ENCODE measurements around the gene TBC1D9B. TPM values are rescaled to one million over a fixed set of nuclear protein-coding genes. Genes with fewer than 3 reads are reported as not detected.

Gene TBC1D9B
- total RNA-seq, 2 experiments from 2014 or later: 64.1 to 69.2 TPM

DNA sequence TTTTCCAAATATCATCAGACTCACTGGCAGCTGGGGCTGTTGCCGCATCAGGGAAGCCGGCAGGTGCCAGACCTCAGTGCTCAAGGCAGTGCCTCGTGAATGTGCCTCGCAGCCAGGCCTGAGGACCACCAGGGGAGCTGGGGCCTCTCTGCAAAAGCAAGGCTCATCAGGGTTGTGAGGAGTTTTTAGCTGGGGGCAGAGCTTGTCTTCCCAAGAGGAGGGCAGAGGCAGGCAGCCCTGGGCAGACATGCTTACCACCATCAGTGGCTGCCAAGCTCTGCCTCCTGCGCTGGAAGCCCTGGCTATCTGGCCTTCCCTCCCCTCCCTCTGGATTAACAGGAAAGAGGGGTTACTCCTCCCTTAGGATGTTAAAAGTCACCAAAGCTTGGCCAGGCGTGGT lies 8.8 kb upstream of the TBC1D9B start:
- H3K4me3 Mint-ChIP-seq: no peak overlapping the region
- peaks cover 3% of the 10 kb centered on the region for H3K27me3 Mint-ChIP-seq
- no peak overlapping the region for H3K27ac Mint-ChIP-seq
- no peaks in the 10 kb centered on the region for H3K9me3 Mint-ChIP-seq
- POLR2A ChIA-PET: no interaction called here
- CTCF ChIA-PET: no interaction called here
- H3K36me3 Mint-ChIP-seq (ENCODE audit: low read depth): no peaks in the 10 kb centered on the region
- DNase-seq: no peak
- no peaks in the 10 kb centered on the region for H3K4me1 Mint-ChIP-seq

GRCh38 chr5:179915406-179915935 lies 7.8 kb upstream of the TBC1D9B start:
- Mint-ChIP-seq H3K36me3 (ENCODE audit: low read depth) (no peaks in the 10 kb centered on the region), H3K27ac (no peak overlapping the region), H3K9me3 (no peaks in the 10 kb centered on the region), H3K4me1 (no peaks in the 10 kb centered on the region), H3K4me3 (no peak overlapping the region), H3K27me3 (peaks cover 3% of the 10 kb centered on the region)
- POLR2A ChIA-PET: no interaction called here
- DNase-seq: no peak
- CTCF ChIA-PET: no interaction called here

DNA sequence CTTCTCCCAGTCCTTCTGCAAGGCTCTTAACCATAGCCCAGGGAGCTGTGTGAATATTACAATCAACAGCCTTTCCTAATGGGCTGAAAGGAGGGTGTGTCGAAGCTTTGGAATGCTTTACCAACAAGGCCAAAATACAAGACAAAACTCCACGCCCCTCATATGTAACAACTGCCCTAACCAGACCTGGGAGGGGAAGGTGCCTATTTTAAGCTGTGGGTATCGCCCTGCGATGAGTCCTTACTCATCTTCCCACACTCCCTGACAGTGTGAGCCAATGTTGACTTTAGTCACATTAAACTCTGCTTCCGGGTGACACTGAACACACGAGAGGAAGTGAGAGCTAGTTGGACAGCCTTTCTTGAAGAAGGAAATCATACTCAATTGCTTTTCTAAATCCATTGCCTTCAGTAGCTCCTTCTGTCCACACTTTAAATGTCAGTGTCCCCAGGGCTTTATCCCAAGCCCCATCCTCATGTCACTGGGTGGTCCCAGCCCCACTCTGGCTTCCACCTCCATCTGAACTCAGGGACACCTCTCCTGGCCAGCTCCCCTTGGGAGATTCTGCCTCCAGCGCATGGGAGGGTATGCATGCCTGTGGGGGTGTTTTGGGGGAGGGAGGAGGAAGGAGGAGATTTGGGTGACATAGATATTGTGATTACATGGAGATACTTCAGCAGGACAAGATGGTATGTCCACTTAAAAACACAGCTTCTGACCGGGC lies 6.5 kb upstream of the TBC1D9B start:
- DNase-seq: no peak
- Mint-ChIP-seq H3K27ac (no peak overlapping the region), H3K4me1 (no peaks in the 10 kb centered on the region), H3K36me3 (ENCODE audit: low read depth) (no peaks in the 10 kb centered on the region), H3K4me3 (no peak overlapping the region), H3K9me3 (no peaks in the 10 kb centered on the region), H3K27me3 (peaks cover 3% of the 10 kb centered on the region)
- POLR2A ChIA-PET: interaction anchor here (1.1 to 1.6 kb wide), 2 partner anchors 108 to 182 kb away, joined by 4 to 5 read pairs; partner anchors contain the start of gene MAML1
- CTCF ChIA-PET: interaction anchor here (1.5 kb wide), 1 partner anchor 112 kb away, joined by 5 read pairs; no protein-coding TSS in a partner anchor

GRCh38 chr5:179913461-179913860 lies 5.8 kb upstream of the TBC1D9B start:
- Mint-ChIP-seq H3K36me3 (ENCODE audit: low read depth) (no peaks in the 10 kb centered on the region), H3K4me1 (no peaks in the 10 kb centered on the region), H3K27ac (no peak overlapping the region), H3K27me3 (peaks cover 3% of the 10 kb centered on the region), H3K4me3 (no peak overlapping the region), H3K9me3 (no peaks in the 10 kb centered on the region)
- DNase-seq: no peak
- CTCF ChIA-PET: interaction anchor here (1.5 kb wide), 1 partner anchor 111 kb away, joined by 5 read pairs; no protein-coding TSS in a partner anchor
- POLR2A ChIA-PET: interaction anchor here (1.6 kb wide), 1 partner anchor 181 kb away, joined by 4 read pairs; the partner anchor contains the start of gene MAML1

- H3K27ac Mint-ChIP-seq: no peak overlapping the region
- no peaks in the 10 kb centered on the region for H3K36me3 Mint-ChIP-seq (ENCODE audit: low read depth)
- H3K4me3 Mint-ChIP-seq: no peak overlapping the region
- H3K27me3 Mint-ChIP-seq: peaks cover 3% of the 10 kb centered on the region
- ChIA-PET POLR2A (interaction anchor here (1.6 kb wide), 1 partner anchor 181 kb away, joined by 4 read pairs; the partner anchor contains the start of gene MAML1), CTCF (interaction anchor here (1.5 kb wide), 1 partner anchor 111 kb away, joined by 5 read pairs; no protein-coding TSS in a partner anchor)
- no peak for DNase-seq
- no peaks in the 10 kb centered on the region for H3K4me1 Mint-ChIP-seq
- H3K9me3 Mint-ChIP-seq: no peaks in the 10 kb centered on the region
Measured at GRCh38 chr5:179912951-179913350, 5.3 kb upstream of the TBC1D9B start.

GRCh38 chr5:179912386-179912785 lies 4.7 kb upstream of the TBC1D9B start:
- ChIA-PET POLR2A (interaction anchor here (0.6 kb wide), 1 partner anchor 609 kb away, joined by 3 read pairs; no protein-coding TSS in a partner anchor), CTCF (no interaction called here)
- no peaks in the 10 kb centered on the region for H3K36me3 Mint-ChIP-seq (ENCODE audit: low read depth)
- no peak overlapping the region for H3K27ac Mint-ChIP-seq
- H3K9me3 Mint-ChIP-seq: no peaks in the 10 kb centered on the region
- DNase-seq: no peak
- no peaks in the 10 kb centered on the region for H3K4me1 Mint-ChIP-seq
- peaks cover 3% of the 10 kb centered on the region for H3K27me3 Mint-ChIP-seq
- no peak overlapping the region for H3K4me3 Mint-ChIP-seq

DNA sequence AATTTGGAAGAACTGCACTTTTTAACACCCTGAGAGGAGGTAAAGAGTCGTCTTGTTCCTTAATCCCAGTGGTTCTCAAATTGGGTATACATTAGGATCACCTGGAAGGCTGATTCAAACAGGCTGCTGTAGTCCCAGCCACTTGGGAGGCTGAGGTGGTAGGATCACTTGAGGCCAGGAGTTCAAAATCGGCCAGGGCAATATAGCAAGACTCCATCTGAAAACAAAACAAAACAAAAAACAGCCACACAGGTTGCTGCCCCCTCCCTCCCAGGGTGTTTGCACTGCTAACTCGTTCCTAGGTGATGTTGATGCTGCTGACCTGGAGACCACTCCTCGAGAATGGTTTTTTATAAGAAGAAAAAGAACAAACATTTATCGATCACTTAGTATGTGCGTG lies 1.5 kb upstream of the TBC1D9B start:
- Mint-ChIP-seq H3K27me3 (no peaks in the 10 kb centered on the region), H3K27ac (no peak overlapping the region), H3K4me1 (peaks cover 15% of the 10 kb centered on the region), H3K9me3 (no peaks in the 10 kb centered on the region), H3K36me3 (ENCODE audit: low read depth) (peaks cover 13% of the 10 kb centered on the region), H3K4me3 (no peak overlapping the region)
- POLR2A ChIA-PET: no interaction called here
- no peak for DNase-seq
- CTCF ChIA-PET: interaction anchor here (1.1 kb wide), 1 partner anchor 107 kb away, joined by 4 read pairs; no protein-coding TSS in a partner anchor

- peaks cover 17% of the 10 kb centered on the region for H3K36me3 Mint-ChIP-seq (ENCODE audit: low read depth)
- ChIA-PET CTCF (interaction anchor here (0.6 to 3.0 kb wide), 6 partner anchors 9 to 1674 kb away, joined by 3 to 19 read pairs (median 4); no protein-coding TSS in a partner anchor), POLR2A (no interaction called here)
- peak overlapping the region; percentile 75 for H3K4me3 Mint-ChIP-seq
- peaks cover 15% of the 10 kb centered on the region for H3K4me1 Mint-ChIP-seq
- no peaks in the 10 kb centered on the region for H3K9me3 Mint-ChIP-seq
- H3K27ac Mint-ChIP-seq: no peak overlapping the region
- DNase-seq: no peak
- no peaks in the 10 kb centered on the region for H3K27me3 Mint-ChIP-seq
Measured at GRCh38 chr5:179908528-179908927, 831 bp upstream of the TBC1D9B start.

DNA sequence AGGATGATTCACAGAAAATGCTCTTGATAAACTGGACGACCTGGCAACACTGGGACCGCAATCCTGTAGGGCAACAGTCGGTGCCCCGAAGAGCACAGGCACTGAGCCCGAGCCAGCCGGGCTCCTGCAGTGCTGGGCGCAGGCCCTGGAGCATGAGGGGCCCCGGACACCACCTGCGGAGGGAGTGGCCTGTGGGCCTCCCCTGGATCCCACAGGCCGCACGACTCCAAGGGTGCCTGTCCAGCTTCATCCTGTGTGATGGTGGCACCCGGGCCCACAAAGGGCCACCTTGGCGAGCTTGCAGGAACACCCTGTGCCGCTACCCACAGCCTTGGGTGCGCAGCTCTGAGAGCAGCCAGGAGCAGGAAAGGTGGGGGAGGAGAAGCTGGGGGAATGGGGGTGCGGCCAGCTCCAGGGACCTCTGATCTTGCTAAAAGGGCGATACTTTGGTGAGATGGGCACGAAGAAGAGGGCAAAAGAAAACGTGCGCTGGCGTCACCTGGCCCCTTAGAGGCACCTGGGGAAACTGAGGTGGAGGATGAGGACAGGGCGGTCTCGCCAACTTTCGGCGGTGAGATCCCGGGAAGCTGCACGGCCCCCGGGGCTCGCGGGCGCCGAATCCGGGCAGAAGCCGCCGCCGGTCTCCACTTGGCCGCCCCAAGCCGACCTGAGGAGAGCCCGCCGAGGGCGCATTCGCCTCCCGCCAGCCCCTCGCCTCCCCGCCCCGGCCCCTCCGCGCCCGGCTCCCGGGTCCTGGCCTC lies 722 bp downstream of the TBC1D9B start:
- ChIA-PET CTCF (interaction anchor here (1.1 to 3.0 kb wide), 3 partner anchors 101 to 144 kb away, joined by 3 to 19 read pairs (median 5); no protein-coding TSS in a partner anchor), POLR2A (interaction anchor here (1.1 to 1.3 kb wide), 6 partner anchors 48 to 1703 kb away, joined by 3 to 5 read pairs (median 3); partner anchors contain the start of genes HNRNPAB, MAML1, MRNIP and SQSTM1)
- DNase-seq: peak; percentile 32
- Mint-ChIP-seq H3K4me1 (peaks cover 15% of the 10 kb centered on the region), H3K27me3 (no peaks in the 10 kb centered on the region), H3K9me3 (no peaks in the 10 kb centered on the region), H3K4me3 (peak overlapping the region; percentile 87), H3K27ac (peak overlapping the region; percentile 62), H3K36me3 (ENCODE audit: low read depth) (peaks cover 17% of the 10 kb centered on the region)

DNA sequence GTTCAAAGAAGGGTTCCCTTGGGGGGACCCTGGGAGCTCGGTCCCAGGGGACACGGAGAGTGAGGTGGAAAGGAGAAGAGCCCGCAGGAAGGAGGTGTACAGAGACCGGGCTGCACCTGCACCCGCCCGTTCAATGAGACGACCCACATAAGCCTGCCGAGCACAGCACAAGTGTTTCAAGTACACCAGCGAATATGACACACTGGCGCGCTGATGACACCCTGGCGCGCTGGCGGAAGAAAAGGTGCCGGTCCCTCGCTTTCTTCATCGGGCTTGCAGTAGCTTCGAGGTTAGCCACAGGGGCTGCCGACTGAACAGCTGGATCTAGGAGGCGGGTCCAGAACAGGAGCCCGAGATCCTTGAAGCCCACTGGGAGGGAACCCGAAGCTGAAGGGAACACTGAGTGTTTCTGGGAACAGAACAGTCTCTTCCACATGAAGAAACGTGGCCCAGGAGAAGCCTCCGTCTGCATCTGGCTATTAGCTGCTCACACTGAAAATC lies 1.4 kb downstream of the TBC1D9B start:
- Mint-ChIP-seq H3K27ac (no peak overlapping the region), H3K27me3 (no peaks in the 10 kb centered on the region), H3K36me3 (ENCODE audit: low read depth) (peaks cover 17% of the 10 kb centered on the region), H3K4me1 (peaks cover 15% of the 10 kb centered on the region), H3K9me3 (no peaks in the 10 kb centered on the region), H3K4me3 (peak overlapping the region; percentile 87)
- ChIA-PET CTCF (interaction anchor here (1.1 to 3.0 kb wide), 4 partner anchors 10 to 143 kb away, joined by 3 to 19 read pairs (median 4); no protein-coding TSS in a partner anchor), POLR2A (interaction anchor here (1.0 to 1.3 kb wide), 7 partner anchors 48 to 1702 kb away, joined by 3 to 5 read pairs (median 3); partner anchors contain the start of genes HNRNPAB, MAML1, MRNIP and SQSTM1)
- DNase-seq: no peak

DNA sequence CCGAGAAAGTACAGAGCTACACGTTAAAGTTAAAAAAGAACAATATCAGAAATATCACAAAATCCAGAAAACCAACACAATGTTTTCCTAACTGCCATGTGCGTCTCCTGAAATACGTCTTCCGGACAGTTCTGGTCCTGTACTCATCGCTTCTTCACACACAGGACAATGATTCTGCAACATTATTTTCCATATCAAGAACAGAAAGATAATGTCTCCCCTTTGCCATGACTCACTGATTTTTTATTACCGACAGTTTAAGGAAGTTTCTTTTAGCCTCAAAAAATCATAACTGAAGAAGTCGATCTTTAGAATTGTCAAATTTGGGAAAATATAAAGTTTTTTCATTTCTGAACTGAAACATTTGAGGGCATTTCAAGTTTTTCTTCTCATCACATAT lies 2.5 kb downstream of the TBC1D9B start:
- POLR2A ChIA-PET: no interaction called here
- Mint-ChIP-seq H3K27ac (no peak overlapping the region), H3K9me3 (no peaks in the 10 kb centered on the region)

GRCh38 chr5:179904463-179905160 lies 3.1 kb downstream of the TBC1D9B start:
- no peak overlapping the region for H3K27ac Mint-ChIP-seq
- POLR2A ChIA-PET: no interaction called here
- no peaks in the 10 kb centered on the region for H3K9me3 Mint-ChIP-seq
- no peak overlapping the region for H3K4me3 Mint-ChIP-seq
- H3K36me3 Mint-ChIP-seq (ENCODE audit: low read depth): peaks cover 17% of the 10 kb centered on the region
- DNase-seq: no peak
- peaks cover 15% of the 10 kb centered on the region for H3K4me1 Mint-ChIP-seq
- CTCF ChIA-PET: interaction anchor here (0.6 to 2.7 kb wide), 3 partner anchors 8 to 111 kb away, joined by 3 to 9 read pairs (median 5); no protein-coding TSS in a partner anchor
- no peaks in the 10 kb centered on the region for H3K27me3 Mint-ChIP-seq

More for the DNA sequence above, 2.5 kb downstream of the TBC1D9B start:
- no peak for DNase-seq
- no peaks in the 10 kb centered on the region for H3K27me3 Mint-ChIP-seq
- peaks cover 15% of the 10 kb centered on the region for H3K4me1 Mint-ChIP-seq
- CTCF ChIA-PET: interaction anchor here (1.7 to 2.7 kb wide), 2 partner anchors 9 to 103 kb away, joined by 3 to 9 read pairs; no protein-coding TSS in a partner anchor
- H3K36me3 Mint-ChIP-seq (ENCODE audit: low read depth): peaks cover 17% of the 10 kb centered on the region
- H3K4me3 Mint-ChIP-seq: no peak overlapping the region

Measured in activated CD4-positive, alpha-beta memory T cell treated with anti-CD3 and anti-CD28 coated beads, Interleukin-2, amount 10 ng/mL, durations not matched to agents 7 days and 5 days (primary cell).